HepG2 (cell line): Measurements from ENCODE around the gene TTN. TPM values are rescaled to one million over a fixed set of nuclear protein-coding genes. Genes with fewer than 3 reads are reported as not detected.

Source experiments
- ATAC-seq: fragments of 200-7000 bp; cut with Tn5 transposase; 3 replicates; pipeline ENCODE4 v1.9.1; 2020; ENCODE audit warnings: mild to moderate bottlenecking, moderate library complexity
- BruUV-seq: library from RNA; stranded (reverse); fragments of 400-500 nt; replicated peaks from 2 replicates; lab custom pipeline; 2021; lab: Mats Ljungman, UMichigan
- CTCF ChIA-PET: fragments of 300-600 bp; formaldehyde crosslinking; extraction: SDS; loops from one replicate; lab custom pipeline; 2021; ENCODE audit warnings: low total read pairs, inconsistent platforms, low intra/inter-chr PET ratio; lab: Yijun Ruan, JAX
- POLR2A ChIA-PET: fragments of 350-600 bp; sonication (Branson Sonifier 250); formaldehyde crosslinking; loops from one replicate; lab custom pipeline; 2020; ENCODE audit warnings: antibody characterized with exemption, inconsistent platforms; lab: Yijun Ruan, JAX
- DNase-seq: peaks from one replicate; pipeline ENCODE4 v3.0.0-alpha.2; 2015; ENCODE audit warnings: low spot score
- FAIRE-seq: peaks from 3 replicates; lab custom pipeline; 2011; peaks lifted over from hg19 to GRCh38; lab: Jason Lieb, UNC
- H2AFZ ChIP-seq: one replicate; pipeline ENCODE4 v1.6.1; 2011; ENCODE audit warnings: low read length, inconsistent platforms
- H3K27ac ChIP-seq: fragments of 300-600 bp; 3 replicates; pipeline ENCODE4 v1.8.0; 2011; ENCODE audit warnings: mixed run types, mild to moderate bottlenecking, mixed read lengths, low read length, inconsistent platforms; ENCODE audit not compliant: insufficient read depth; ENCODE audit errors: extremely low read length
- H3K27me3 ChIP-seq, 2 experiments: fragments of 200-600 bp in 1 of 2; 2 replicates in 1 of 2; 3 replicates in 1 of 2; pipeline versions ENCODE4 v1.6.0 to v1.8.0; 2011; ENCODE audit warnings: low read length in 2 of 2, mild to moderate bottlenecking in 2 of 2, moderate library complexity in 2 of 2, inconsistent platforms in 1 of 2; ENCODE audit not compliant: insufficient read depth in 2 of 2, control insufficient read depth in 1 of 2
- H3K36me3 ChIP-seq, 2 experiments: fragments of 200-600 bp in 1 of 2; replicated peaks in 1 of 2; 2 replicates in 1 of 2; 3 replicates in 1 of 2; pipeline versions ENCODE4 v1.5.1 to v1.8.0; 2011; ENCODE audit warnings: low read length in 2 of 2, inconsistent platforms in 1 of 2; ENCODE audit not compliant: insufficient read depth in 2 of 2, control insufficient read depth in 1 of 2
- H3K4me1 ChIP-seq: 2 replicates; pipeline ENCODE4 v1.5.1; 2012; ENCODE audit warnings: low read length, inconsistent platforms; ENCODE audit not compliant: insufficient read depth
- H3K4me2 ChIP-seq: 2 replicates; pipeline ENCODE4 v1.6.0; 2011; ENCODE audit warnings: low read depth, low read length, inconsistent platforms
- H3K4me3 ChIP-seq, 3 experiments: fragments of 200-600 bp in 1 of 3; sonication (generic), shearing (Covaris generic) in 1 of 3; replicated peaks in 1 of 3; 2 replicates each; pipeline ENCODE4 v1.5.1; 2011 to 2016; ENCODE audit warnings: low read length in 3 of 3, inconsistent platforms in 2 of 3, low read depth in 2 of 3, mild to moderate bottlenecking in 2 of 3, control low read depth in 1 of 3, mixed read lengths in 1 of 3; ENCODE audit not compliant: insufficient read depth in 1 of 3
- H3K79me2 ChIP-seq: one replicate; pipeline ENCODE4 v1.6.1; 2011; ENCODE audit warnings: low read length, inconsistent platforms; ENCODE audit not compliant: insufficient read depth
- H3K9ac ChIP-seq: 2 replicates; pipeline ENCODE4 v1.6.0; 2011; ENCODE audit warnings: mild to moderate bottlenecking, low read depth, low read length, inconsistent platforms; ENCODE audit not compliant: insufficient read depth
- H3K9me3 ChIP-seq: 2 replicates; pipeline ENCODE4 v1.5.1; 2012; ENCODE audit warnings: mild to moderate bottlenecking, low read length
- H4K20me1 ChIP-seq: 2 replicates; pipeline ENCODE4 v1.6.0; 2011; ENCODE audit warnings: inconsistent platforms, mild to moderate bottlenecking, low read length, moderate library complexity; ENCODE audit not compliant: insufficient read depth
- CREB1 ChIP-seq, 2 experiments: fragments of 450-650 bp in 1 of 2; IDR thresholded peaks; 2 replicates each; pipeline ENCODE4 v1.6.1; 2016 to 2017; ENCODE audit warnings: control low read depth in 1 of 2, mild to moderate bottlenecking in 1 of 2, missing compliant biosample characterization in 1 of 2, missing genetic modification characterization in 1 of 2
- DNMT1 ChIP-seq: sonication (generic); formaldehyde crosslinking; IDR thresholded peaks from 2 replicates; pipeline ENCODE4 v1.5.1; 2020; ENCODE audit warnings: mild to moderate bottlenecking, missing genetic modification reagents
- ELF1 ChIP-seq: sonication (generic); formaldehyde crosslinking; IDR thresholded peaks from 2 replicates; pipeline ENCODE4 v1.4.0; 2020; ENCODE audit warnings: missing genetic modification reagents
- HNRNPH1 ChIP-seq: fragments of 200-400 bp; formaldehyde crosslinking; optimal IDR thresholded peaks from 2 replicates; pipeline ENCODE3; 2017; ENCODE audit warnings: mild to moderate bottlenecking, low read depth, low read length
- KMT2A ChIP-seq: sonication (generic); formaldehyde crosslinking; IDR thresholded peaks from 2 replicates; pipeline ENCODE4 v1.4.0; 2020; ENCODE audit warnings: missing genetic modification reagents
- NR2F1 ChIP-seq, 2 experiments: fragments of 450-650 bp in 1 of 2; formaldehyde crosslinking in 1 of 2; IDR thresholded peaks; 2 replicates each; pipeline versions ENCODE4 v1.5.0 to v1.6.1; 2016 to 2020; ENCODE audit warnings: mild to moderate bottlenecking in 1 of 2, missing compliant biosample characterization in 1 of 2, missing genetic modification reagents in 1 of 2, moderate library complexity in 1 of 2
- SP1 ChIP-seq, 2 experiments: fragments of 450-650 bp in 1 of 2; sonication (generic) in 1 of 2; formaldehyde crosslinking in 1 of 2; IDR thresholded peaks; 2 replicates each; pipeline versions ENCODE4 v1.4.0 to v1.6.1; 2016 to 2020; ENCODE audit warnings: missing genetic modification reagents in 1 of 2
- SP2 ChIP-seq: sonication (generic); formaldehyde crosslinking; IDR thresholded peaks from 2 replicates; pipeline ENCODE4 v1.5.1; 2020; ENCODE audit warnings: mild to moderate bottlenecking, missing genetic modification reagents
- ZGPAT ChIP-seq: IDR thresholded peaks from 2 replicates; pipeline ENCODE4 v1.6.1; 2016; ENCODE audit warnings: mild to moderate bottlenecking
- ZNF160 ChIP-seq: sonication (generic); formaldehyde crosslinking; IDR thresholded peaks from 2 replicates; pipeline ENCODE4 v1.8.0; 2022; ENCODE audit warnings: mild to moderate bottlenecking, inconsistent platforms, missing genetic modification reagents
- ZNF280B ChIP-seq: sonication (generic); formaldehyde crosslinking; IDR thresholded peaks from 2 replicates; pipeline ENCODE4 v1.5.0; 2020; ENCODE audit warnings: missing genetic modification reagents, mild to moderate bottlenecking, borderline replicate concordance
- ZNF33A ChIP-seq: sonication (generic); formaldehyde crosslinking; IDR thresholded peaks from 2 replicates; pipeline ENCODE4 v1.5.1; 2020; ENCODE audit warnings: missing genetic modification reagents, mild to moderate bottlenecking, moderate library complexity, borderline replicate concordance
- ZNF644 ChIP-seq: IDR thresholded peaks from 2 replicates; pipeline ENCODE4 v1.6.1; 2016; ENCODE audit warnings: low read depth
- WGBS: methylation state at CpG from one replicate; pipeline ENCODE4 v1.1.6; 2017; ENCODE audit warnings: low lambda C conversion rate; 5-methylcytosine and 5-hydroxymethylcytosine counted together
- in situ Hi-C: cut with HindIII; loops from 2 replicates; pipeline ENCODE4 v1.10.0; 2017; ENCODE audit warnings: low pct_unique_long_range_greater_than_20kb; ENCODE audit not compliant: extremely low pct_ligation_motif_present
- intact Hi-C: fragments of 100-400 bp; cut with micrococcal nuclease; formaldehyde crosslinking; loops from one replicate; pipeline ENCODE4 v1.10.0; 2022; ENCODE audit not compliant: unreplicated experiment
- polyA plus RNA-seq, 8 experiments: library from polyadenylated mRNA; depleted of rRNA in 3 of 8; stranded (reverse) in 7 of 8; unstranded in 1 of 8; fragments of >200 nt; fragmentation: Illumina TruSeq in 4 of 8; extraction: Trizol in 4 of 8; gene quantifications; 2 replicates each; pipeline versions ENCODE4 v1.2.1 to v1.2.3, GENCODE V29; 2011 to 2016; ENCODE audit warnings: low read depth in 4 of 8, missing spikeins in 1 of 8, mixed read lengths in 1 of 8; ENCODE audit not compliant: insufficient read depth in 1 of 8
- total RNA-seq, 5 experiments: library from RNA; depleted of rRNA; stranded (reverse); fragments of >200 nt; fragmentation: Illumina TruSeq; extraction: Trizol; gene quantifications; 2 replicates each; pipeline ENCODE4 v1.2.3, GENCODE V29; 2016; ENCODE audit warnings: low read depth in 1 of 5
- TF ChIP-seq, protein P1 (sequence below): IDR thresholded peaks from 2 replicates; pipeline ENCODE4 v1.4.0; 2020; ENCODE audit warnings: mild to moderate bottlenecking, missing genetic modification reagents
- TF ChIP-seq, protein P2 (sequence below): sonication (generic); formaldehyde crosslinking; IDR thresholded peaks from 2 replicates; pipeline ENCODE4 v1.4.0; 2020; ENCODE audit warnings: missing genetic modification reagents

TTN gene
- total and polyA plus RNA-seq, 2 of the 13 experiments (the other 11 are each of a cell fraction or from before 2014, with no cell fraction given): under 0.01 TPM

DNA sequence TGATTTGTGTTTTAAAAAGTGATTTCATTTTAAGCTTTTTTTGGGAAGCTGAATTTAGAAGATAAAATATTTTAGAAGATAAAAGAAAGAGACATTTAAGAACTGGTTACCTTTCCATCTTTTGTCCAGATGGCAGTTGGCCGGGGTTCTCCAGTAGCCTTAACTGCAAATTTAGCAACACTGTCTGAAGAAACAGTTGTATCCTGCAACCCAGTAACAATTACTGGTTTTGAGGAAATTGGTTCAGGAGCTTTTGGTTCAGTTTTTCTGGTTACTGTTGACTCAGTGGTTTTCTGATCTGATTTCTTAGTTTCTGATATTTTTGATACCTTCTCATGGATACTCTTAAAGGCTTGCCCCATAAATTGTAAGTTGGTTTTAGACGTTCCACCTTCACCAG lies 277.1 kb downstream of the TTN start (continued):
- no peak for TF ChIP-seq HNRNPH1
- no peak for TF ChIP-seq NR2F1 (CRISPR knock-in tag; IDR thresholded peaks at IDR 0.05)
- no peak for TF ChIP-seq DNMT1 (CRISPR knock-in tag)
- TF ChIP-seq SP1 (IDR thresholded peaks at IDR 0.05): no peak
- TF ChIP-seq SP1 (CRISPR knock-in tag; IDR thresholded peaks at IDR 0.05): no peak
- no peak for TF ChIP-seq ZNF280B
- TF ChIP-seq ZNF644: no peak
- no peak for TF ChIP-seq ZNF33A (CRISPR knock-in tag)
- no peak for TF ChIP-seq ZNF160 (CRISPR knock-in tag)

DNA sequence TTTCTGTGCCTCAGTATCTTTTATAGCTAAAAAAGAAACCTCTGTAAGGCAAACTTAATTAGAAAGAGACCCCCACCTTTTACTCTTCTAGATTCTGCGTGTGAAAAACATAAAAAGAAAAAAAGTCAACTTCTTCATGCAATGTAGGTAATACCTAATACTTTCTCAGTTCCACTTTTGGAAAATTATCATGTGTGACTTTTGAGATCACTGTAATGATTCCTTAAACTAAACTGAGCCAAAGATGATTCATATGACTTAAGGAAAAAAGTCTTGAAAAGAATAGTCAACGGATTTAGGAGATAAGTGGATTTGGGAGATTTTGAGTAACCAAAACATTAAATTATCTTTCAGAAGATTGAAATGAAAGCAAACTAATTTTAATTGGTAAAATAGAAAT lies 278.0 kb downstream of the TTN start:
- Histone ChIP-seq H2AFZ (no peak overlapping the region), H3K9me3 (no peaks in the 10 kb centered on the region), H3K4me1 (no peaks in the 10 kb centered on the region), H3K4me3 (no peak overlapping the region), H3K27ac (no peak overlapping the region), H3K4me2 (no peak overlapping the region), H3K79me2 (peaks cover 6% of the 10 kb centered on the region), H3K36me3 (no peaks in the 10 kb centered on the region; a peak in 1 of 5 replicates), H3K9ac (no peak overlapping the region), H4K20me1 (no peaks in the 10 kb centered on the region), H3K27me3 (no peaks in the 10 kb centered on the region)
- intact Hi-C loops (no loop called here), in situ Hi-C loops (no loop called here)
- FAIRE-seq: no peak
- BruUV-seq: no TSS peak
- no peak for DNase-seq
- POLR2A ChIA-PET: no interaction called here
- CTCF ChIA-PET: no interaction called here
- 40% methylated on average over 2 of the region's 2 CpGs for WGBS
- ATAC-seq: no peak
- TF ChIP-seq, protein P1, sequence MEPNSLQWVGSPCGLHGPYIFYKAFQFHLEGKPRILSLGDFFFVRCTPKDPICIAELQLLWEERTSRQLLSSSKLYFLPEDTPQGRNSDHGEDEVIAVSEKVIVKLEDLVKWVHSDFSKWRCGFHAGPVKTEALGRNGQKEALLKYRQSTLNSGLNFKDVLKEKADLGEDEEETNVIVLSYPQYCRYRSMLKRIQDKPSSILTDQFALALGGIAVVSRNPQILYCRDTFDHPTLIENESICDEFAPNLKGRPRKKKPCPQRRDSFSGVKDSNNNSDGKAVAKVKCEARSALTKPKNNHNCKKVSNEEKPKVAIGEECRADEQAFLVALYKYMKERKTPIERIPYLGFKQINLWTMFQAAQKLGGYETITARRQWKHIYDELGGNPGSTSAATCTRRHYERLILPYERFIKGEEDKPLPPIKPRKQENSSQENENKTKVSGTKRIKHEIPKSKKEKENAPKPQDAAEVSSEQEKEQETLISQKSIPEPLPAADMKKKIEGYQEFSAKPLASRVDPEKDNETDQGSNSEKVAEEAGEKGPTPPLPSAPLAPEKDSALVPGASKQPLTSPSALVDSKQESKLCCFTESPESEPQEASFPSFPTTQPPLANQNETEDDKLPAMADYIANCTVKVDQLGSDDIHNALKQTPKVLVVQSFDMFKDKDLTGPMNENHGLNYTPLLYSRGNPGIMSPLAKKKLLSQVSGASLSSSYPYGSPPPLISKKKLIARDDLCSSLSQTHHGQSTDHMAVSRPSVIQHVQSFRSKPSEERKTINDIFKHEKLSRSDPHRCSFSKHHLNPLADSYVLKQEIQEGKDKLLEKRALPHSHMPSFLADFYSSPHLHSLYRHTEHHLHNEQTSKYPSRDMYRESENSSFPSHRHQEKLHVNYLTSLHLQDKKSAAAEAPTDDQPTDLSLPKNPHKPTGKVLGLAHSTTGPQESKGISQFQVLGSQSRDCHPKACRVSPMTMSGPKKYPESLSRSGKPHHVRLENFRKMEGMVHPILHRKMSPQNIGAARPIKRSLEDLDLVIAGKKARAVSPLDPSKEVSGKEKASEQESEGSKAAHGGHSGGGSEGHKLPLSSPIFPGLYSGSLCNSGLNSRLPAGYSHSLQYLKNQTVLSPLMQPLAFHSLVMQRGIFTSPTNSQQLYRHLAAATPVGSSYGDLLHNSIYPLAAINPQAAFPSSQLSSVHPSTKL (CRISPR knock-in tag): no peak
- TF ChIP-seq CREB1 (IDR thresholded peaks at IDR 0.05) (no peak), CREB1 (CRISPR knock-in tag; IDR thresholded peaks at IDR 0.05) (no peak), ELF1 (CRISPR knock-in tag) (no peak), KMT2A (no peak), ZGPAT (no peak), SP2 (CRISPR knock-in tag) (no peak)
- TF ChIP-seq, protein P2, sequence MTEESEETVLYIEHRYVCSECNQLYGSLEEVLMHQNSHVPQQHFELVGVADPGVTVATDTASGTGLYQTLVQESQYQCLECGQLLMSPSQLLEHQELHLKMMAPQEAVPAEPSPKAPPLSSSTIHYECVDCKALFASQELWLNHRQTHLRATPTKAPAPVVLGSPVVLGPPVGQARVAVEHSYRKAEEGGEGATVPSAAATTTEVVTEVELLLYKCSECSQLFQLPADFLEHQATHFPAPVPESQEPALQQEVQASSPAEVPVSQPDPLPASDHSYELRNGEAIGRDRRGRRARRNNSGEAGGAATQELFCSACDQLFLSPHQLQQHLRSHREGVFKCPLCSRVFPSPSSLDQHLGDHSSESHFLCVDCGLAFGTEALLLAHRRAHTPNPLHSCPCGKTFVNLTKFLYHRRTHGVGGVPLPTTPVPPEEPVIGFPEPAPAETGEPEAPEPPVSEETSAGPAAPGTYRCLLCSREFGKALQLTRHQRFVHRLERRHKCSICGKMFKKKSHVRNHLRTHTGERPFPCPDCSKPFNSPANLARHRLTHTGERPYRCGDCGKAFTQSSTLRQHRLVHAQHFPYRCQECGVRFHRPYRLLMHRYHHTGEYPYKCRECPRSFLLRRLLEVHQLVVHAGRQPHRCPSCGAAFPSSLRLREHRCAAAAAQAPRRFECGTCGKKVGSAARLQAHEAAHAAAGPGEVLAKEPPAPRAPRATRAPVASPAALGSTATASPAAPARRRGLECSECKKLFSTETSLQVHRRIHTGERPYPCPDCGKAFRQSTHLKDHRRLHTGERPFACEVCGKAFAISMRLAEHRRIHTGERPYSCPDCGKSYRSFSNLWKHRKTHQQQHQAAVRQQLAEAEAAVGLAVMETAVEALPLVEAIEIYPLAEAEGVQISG (CRISPR knock-in tag): no peak
